Left hindlimb (tissue), 1 donor: ENCODE results near the gene RRH.
"Not testable (repeated sequence)": the region's sequence is repeated elsewhere in the genome, so short reads cannot be mapped to it uniquely, and the experiment has no call there.

ENCODE experiments used
- DNase-seq: peaks from one replicate; pipeline ENCODE4 v3.0.0-alpha.2; 2018

The RRH gene

DNA sequence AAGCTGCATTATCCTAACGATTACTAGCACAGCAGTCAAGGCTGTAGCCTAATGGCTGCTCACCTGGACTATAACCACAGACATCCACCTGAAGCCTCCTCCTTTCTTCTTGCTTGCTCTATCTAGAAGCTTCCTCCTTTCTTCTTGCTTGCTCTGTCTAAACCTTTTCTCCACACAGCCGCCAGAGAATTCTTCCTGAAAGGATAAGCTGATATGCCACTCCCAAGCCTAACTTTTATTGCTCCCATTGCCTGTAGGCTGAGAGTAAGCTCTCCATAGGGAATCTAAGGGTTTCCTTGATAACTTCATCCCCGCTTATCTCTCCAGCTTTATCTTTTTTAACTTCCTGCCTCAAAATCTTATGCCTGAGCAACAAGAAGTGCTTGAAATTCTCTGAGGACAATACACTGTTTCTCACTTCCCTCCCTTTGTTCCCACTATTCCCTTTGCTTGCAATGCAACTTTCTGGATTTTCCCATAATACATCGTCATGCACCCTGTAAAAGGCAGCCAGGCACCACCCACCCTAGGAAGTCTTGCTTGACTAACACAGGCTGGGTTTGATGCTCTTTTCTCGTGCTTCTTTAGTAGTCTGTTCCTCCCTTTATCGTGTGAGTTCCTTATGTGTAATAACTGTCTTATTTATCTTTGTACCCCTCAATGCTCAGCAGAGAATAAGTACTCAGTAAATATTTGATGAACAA lies 18.8 kb downstream of the RRH start:
- DNase-seq: no peak

- no peak for DNase-seq
Observed at GRCh38 chr4:109847896-109848442, 20.2 kb downstream of the RRH start, which contains the start of gene LRIT3. TSS of gene LRIT3 (plus strand) at chr4:109848107. CDS start at chr4:109848202, 95 bp downstream.

- DNase-seq: no peak
Observed at GRCh38 chr4:109848501-109848900, 20.7 kb downstream of the RRH start.

- no peak for DNase-seq
Observed at GRCh38 chr4:109850601-109851000, 22.8 kb downstream of the RRH start.

- not testable (repeated sequence) for DNase-seq
Observed at GRCh38 chr4:109859426-109860300, 31.9 kb downstream of the RRH start.

DNA sequence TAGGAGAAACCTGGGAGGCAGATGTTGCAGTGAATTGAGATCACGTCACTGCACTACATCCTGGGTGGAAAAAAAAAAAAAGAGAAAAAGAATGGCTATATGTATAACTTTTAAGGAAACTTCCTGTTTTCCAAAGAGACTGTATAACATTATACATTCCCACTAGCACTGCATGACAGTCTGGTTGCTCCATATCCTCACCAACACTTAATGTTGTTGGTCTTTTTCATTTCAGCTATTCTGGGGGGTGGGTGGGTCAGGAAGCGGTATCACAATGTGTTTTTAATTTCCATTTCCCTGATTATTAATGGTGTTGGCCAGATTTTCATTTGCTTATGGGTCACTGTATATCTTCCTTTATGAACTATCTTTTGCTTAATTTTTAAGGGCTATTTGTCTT lies 33.5 kb downstream of the RRH start:
- DNase-seq: no peak

DNA sequence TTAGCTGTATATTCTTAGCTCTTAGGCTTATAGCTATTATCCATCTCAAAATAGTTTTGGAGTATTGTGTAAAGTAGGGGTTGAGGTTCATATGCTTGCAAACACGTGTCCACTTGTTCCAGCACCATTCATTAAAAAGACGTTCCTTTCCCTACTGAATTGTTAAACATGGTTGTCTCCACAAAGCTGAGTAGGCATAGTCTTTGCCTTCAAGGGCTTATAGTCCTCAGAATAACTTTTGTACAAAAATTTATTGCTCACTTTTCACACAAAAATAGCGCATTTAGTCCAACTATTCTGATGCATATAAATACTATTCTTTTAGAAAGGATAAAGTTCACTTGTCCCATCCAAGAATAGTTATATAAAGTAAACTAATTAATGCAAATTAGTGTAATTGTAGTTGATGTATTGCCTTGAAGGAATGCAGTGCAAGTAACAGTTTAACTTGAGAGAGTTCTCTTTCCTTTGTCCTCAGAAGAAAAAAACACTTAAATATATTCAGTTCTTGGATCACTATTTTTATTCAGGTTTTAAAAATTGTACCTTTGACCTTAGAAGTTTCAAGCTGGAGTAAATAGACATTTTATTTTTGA lies 34.2 kb downstream of the RRH start:
- DNase-seq: no peak

DNA sequence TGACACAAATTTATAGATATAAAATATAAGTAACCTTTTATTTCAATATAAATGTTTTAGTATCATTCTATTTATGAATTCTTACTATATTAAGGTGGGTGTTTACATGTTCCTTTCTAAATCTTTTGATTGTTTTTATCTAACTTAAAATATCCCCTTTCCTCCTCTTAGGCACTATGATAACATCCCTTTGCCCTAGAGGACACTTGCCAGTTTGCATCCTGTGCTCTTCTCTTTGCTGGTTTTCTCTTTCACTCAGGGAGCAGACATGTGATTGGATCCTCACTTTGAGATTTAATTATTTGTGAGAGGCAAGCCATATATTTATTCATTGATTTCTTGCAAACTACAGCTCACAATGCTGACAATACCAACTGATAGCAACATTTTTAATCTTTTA lies 36.4 kb downstream of the RRH start:
- no peak for DNase-seq

DNA sequence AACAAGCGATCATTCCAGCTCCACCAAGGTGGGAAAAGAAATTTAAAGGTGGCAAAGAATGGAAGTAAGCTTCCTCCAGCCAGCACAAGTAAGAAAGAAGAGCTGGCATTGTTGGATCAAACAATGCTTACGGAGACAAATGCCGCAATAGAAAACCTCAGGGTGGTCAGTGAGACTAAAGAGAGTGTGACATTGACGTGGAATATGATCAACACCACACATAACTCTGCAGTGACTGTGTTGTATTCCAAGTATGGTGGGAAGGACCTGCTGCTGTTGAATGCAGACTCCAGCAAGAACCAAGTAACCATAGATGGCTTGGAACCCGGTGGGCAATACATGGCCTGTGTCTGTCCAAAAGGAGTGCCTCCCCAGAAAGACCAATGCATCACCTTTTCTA lies 42.3 kb downstream of the RRH start:
- DNase-seq: no peak

- DNase-seq: no peak
Observed at GRCh38 chr4:109872065-109872464, 44.3 kb downstream of the RRH start.

DNA sequence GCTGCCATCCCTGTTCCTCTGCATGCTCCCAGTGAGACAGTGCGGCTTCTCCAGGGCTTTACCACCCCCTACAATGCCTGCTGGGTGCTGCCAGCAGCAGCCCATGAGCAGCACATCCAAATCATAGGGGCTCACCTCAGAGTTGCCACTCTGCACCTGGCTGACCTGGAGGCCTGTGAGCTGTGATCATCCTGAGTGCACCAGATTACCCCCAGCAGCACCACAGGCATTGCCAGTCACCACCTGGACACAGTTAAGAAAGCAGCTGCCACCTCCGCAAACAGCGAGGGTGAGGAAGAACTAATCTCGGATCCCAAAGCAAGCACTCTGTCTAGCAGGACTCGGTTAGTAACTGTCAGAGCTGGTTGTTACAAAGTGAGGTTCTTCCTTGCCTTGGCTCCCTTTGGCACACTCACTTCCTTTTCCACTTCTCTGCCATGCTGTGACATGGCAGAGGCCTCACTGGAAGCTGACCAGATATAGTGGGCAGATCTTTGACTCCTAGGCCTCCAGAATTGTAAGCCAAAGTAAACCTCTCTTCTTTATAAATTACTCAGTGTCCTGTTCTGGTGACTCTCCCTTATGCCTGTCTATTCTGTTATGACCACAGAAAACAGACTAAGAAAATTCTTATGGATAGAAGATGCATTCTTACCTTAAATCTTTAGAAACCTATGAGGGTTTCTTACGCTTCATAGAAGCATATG lies 45.3 kb downstream of the RRH start:
- no peak for DNase-seq

DNA sequence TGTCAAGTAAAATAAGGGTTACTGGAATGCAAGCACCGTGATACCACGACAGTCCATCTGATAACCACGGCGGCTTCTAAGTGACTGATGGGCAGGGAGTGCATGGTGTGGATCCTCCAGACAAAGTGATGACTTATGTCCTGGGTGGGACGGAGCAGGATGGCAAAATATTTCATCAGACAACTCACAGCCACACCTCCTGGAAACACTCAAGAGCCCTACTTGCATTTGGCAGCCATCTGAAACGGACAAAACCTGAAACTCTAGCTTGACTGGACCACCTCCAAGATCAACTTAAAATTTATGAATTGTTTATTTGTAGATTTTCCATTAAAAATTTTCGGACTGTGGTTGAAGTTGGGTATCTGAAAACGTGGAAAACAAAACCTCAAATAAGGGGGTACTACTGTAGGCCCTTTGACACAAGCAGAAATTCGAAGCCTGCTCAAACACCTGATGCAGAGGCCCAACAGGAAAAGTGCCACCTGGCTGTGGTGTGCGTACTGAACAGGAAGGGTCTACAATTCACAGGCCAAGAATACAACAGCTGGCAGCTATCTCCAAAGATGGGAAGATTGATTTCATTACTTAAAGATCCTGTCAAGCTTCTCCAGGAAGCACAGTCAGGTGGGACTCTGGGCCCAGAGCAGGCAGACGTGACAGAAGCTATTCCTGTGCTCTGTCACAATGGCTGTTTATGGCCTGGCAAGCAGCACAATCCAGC lies 46.2 kb downstream of the RRH start:
- no peak for DNase-seq

- DNase-seq: no peak
Observed at GRCh38 chr4:109875106-109875505, 47.3 kb downstream of the RRH start.

- not testable (repeated sequence) for DNase-seq
Observed at GRCh38 chr4:109875553-109875952, 47.8 kb downstream of the RRH start.

DNA sequence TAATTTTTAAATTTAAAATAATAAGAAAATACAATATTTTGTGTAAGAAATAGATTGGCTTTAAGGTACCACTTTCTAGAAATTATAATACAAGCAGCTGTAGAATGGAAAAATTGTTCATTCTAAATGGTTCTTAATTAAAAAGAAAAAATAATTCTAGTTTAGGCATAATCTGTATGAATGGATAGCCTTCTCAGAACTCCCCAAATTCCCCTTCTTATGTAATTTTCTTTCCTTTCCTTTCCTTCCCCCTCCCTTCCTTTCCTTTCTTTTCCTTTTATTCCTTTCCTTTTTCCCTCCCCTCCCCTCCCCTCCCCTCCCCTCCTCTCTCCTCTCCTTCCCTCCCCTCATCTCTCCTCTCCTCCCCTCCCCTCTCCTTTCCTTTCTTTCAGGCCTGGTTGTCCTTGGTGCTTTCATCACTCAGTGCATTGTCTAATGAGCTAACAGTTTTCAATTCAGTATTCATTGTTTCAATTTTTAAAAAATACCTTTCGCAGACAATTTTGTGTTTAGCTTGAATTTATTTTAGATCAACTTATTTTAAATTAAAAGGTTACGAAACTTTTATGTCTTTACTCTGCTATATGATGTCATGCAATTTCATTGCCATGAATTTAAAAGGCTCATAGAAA lies 49.0 kb downstream of the RRH start:
- no peak for DNase-seq

- no peak for DNase-seq
Observed at GRCh38 chr4:109877400-109877799, 49.6 kb downstream of the RRH start.

DNA sequence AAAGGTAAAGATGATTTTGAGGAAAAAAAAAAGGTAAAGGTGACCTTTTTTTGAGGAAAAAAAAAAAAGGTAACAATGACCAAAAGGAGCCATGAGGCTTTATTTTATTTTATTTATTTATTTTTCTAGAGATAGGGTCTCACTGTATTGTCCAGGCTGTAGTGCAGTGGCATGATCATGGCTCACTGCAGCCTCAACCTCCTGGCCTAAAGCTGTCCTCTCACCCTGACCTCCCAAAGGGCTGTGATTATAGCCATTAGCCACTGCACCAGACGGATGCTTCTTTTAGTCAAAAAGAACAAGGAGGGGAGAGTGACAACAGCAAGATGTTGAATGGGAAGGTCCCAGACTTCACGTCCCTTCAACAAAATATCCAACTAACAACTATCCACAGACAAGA lies 50.6 kb downstream of the RRH start:
- no peak for DNase-seq

DNA sequence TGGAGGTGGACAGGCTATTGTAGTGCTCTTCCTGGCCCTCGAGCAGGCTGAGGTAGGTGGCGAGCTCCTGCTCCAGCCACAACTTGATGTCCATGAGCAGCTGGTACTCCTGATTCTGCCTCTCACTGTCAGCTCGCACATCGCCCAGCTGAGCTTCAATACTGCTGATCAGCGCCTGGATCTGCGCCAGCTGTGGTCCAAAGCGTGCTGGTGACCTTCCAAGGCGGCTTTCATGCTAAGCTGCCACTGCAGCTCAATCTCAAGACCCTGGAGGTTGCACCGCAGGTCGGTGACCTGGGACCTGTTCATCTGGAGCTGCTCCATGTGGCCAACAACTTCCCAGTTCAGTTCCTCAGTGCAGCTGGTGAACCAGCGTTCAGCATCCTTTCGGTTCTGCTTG lies 51.3 kb downstream of the RRH start:
- no peak for DNase-seq

GRCh38 chr4:109879636-109880314 lies 52.0 kb downstream of the RRH start:
- no peak for DNase-seq

- no peak for DNase-seq
Observed at GRCh38 chr4:109886303-109886702, 58.5 kb downstream of the RRH start.

GRCh38 chr4:109887071-109887470 lies 59.3 kb downstream of the RRH start:
- DNase-seq: no peak
